NCI-H2171 (cell line): Measurements from ENCODE around the gene RBMS3.
A peak's percentile ranks its signal among the peaks of the same experiment; 100 is the strongest.
"Not testable (repeated sequence)": the region's sequence is repeated elsewhere in the genome, so short reads cannot be mapped to it uniquely, and the experiment has no call there.

Experiments
- DNase-seq: peaks from one replicate; lab custom pipeline; 2025; lab: John Stamatoyannopoulos, UW

Gene RBMS3

GRCh38 chr3:29618395-29619282 lies 337.8 kb downstream of the RBMS3 start:
- no peak for DNase-seq

GRCh38 chr3:29619676-29620075 lies 338.8 kb downstream of the RBMS3 start:
- DNase-seq, result no peak

GRCh38 chr3:29627136-29628117 lies 346.6 kb downstream of the RBMS3 start:
- DNase-seq, result no peak

- no peak for DNase-seq
These were observed 347.9 kb downstream of the RBMS3 start for GRCh38 chr3:29628795-29629194.

GRCh38 chr3:29635888-29636287 lies 355.0 kb downstream of the RBMS3 start:
- DNase-seq, result no peak

- DNase-seq, result peak; percentile 1
These were observed 356.2 kb downstream of the RBMS3 start for GRCh38 chr3:29637068-29637467.

- DNase-seq, result no peak
These were observed 358.9 kb downstream of the RBMS3 start for GRCh38 chr3:29639578-29640290.

- DNase-seq, result no peak
These were observed 361.6 kb downstream of the RBMS3 start for GRCh38 chr3:29642393-29643033.

- no peak for DNase-seq
These were observed 362.2 kb downstream of the RBMS3 start for GRCh38 chr3:29643034-29643425.

- DNase-seq, result no peak
These were observed 363.4 kb downstream of the RBMS3 start for GRCh38 chr3:29644261-29644660.

- DNase-seq, result no peak
These were observed 364.2 kb downstream of the RBMS3 start for GRCh38 chr3:29644956-29645636.

- no peak for DNase-seq
These were observed 365.2 kb downstream of the RBMS3 start for GRCh38 chr3:29646043-29646442.

- no peak for DNase-seq
These were observed 369.1 kb downstream of the RBMS3 start for GRCh38 chr3:29649815-29650547.

- no peak for DNase-seq
These were observed 372.8 kb downstream of the RBMS3 start for GRCh38 chr3:29653680-29654079.

GRCh38 chr3:29655015-29655747 lies 374.3 kb downstream of the RBMS3 start:
- no peak for DNase-seq

GRCh38 chr3:29665688-29666087 lies 384.8 kb downstream of the RBMS3 start:
- no peak for DNase-seq

GRCh38 chr3:29668233-29668632 lies 387.4 kb downstream of the RBMS3 start:
- DNase-seq, result no peak

GRCh38 chr3:29668728-29669127 lies 387.9 kb downstream of the RBMS3 start:
- no peak for DNase-seq

GRCh38 chr3:29670476-29670875 lies 389.6 kb downstream of the RBMS3 start:
- DNase-seq, result not testable (repeated sequence)

GRCh38 chr3:29677421-29677820 lies 396.6 kb downstream of the RBMS3 start:
- no peak for DNase-seq
